ENCODE data around the gene LCA5L.

DNA sequence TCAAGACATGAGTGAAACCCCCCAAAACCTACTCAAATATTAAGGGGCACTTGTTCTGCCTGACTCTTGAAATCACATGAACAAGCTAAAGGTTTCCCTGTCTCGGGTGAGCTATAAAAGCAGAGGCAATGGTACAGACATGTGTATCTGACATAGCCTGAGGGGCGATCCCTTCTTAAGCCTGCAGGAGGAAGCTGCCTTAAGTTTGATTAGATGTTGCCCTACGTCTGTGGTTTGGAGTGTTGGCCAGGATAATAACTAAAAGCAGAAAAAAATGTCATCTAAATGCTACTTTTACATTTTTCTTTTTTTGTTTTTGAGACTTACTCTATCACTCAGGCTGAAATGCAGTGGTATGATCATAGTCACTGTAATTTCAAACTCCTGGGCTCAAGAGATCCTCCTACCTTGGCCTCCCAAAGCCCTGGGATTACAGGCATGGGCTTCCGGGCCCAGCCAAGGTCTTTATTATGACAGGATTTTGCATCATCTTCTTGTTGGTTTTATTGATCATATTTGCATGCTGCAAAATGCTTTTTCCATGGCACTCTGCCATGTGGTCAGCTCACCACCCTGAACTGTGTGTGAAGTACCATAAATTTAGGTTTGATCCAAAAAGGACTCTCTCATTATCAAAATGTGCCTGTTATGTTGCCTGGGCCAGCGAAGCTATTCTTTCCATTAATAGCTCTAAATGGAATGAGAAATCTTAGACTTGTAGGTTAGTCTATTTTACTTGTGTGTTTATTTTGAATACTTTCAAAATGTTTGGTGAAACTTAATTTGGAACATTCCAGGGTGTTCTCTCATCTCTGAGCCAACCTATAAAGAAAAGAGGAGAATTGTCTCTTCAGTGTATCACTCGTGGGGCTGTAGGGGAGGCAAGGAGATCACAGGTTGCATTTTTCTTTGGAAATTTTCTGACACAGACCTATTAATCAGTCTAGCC lies 81.7 kb downstream of the LCA5L start:
- TF ChIP-seq, protein P1, sequence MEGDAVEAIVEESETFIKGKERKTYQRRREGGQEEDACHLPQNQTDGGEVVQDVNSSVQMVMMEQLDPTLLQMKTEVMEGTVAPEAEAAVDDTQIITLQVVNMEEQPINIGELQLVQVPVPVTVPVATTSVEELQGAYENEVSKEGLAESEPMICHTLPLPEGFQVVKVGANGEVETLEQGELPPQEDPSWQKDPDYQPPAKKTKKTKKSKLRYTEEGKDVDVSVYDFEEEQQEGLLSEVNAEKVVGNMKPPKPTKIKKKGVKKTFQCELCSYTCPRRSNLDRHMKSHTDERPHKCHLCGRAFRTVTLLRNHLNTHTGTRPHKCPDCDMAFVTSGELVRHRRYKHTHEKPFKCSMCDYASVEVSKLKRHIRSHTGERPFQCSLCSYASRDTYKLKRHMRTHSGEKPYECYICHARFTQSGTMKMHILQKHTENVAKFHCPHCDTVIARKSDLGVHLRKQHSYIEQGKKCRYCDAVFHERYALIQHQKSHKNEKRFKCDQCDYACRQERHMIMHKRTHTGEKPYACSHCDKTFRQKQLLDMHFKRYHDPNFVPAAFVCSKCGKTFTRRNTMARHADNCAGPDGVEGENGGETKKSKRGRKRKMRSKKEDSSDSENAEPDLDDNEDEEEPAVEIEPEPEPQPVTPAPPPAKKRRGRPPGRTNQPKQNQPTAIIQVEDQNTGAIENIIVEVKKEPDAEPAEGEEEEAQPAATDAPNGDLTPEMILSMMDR (IDR thresholded peaks at IDR 0.05; ENCODE audit: insufficient read depth, low read length, poor library complexity, severe bottlenecking), result no peak
- no peak for TF ChIP-seq EZH2phosphoT487 (conservative IDR thresholded peaks at IDR 0.05; ENCODE audit: low read length)

Measured in SU-DHL-6 (cell line).